Cerebellar cortex (tissue), 1 donor: ENCODE data around the gene ENC1.

Experiments
- DNase-seq: peaks from one replicate; pipeline ENCODE4 v3.0.0-alpha.2; 2015; ENCODE audit warnings: low spot score

The ENC1 gene

DNA sequence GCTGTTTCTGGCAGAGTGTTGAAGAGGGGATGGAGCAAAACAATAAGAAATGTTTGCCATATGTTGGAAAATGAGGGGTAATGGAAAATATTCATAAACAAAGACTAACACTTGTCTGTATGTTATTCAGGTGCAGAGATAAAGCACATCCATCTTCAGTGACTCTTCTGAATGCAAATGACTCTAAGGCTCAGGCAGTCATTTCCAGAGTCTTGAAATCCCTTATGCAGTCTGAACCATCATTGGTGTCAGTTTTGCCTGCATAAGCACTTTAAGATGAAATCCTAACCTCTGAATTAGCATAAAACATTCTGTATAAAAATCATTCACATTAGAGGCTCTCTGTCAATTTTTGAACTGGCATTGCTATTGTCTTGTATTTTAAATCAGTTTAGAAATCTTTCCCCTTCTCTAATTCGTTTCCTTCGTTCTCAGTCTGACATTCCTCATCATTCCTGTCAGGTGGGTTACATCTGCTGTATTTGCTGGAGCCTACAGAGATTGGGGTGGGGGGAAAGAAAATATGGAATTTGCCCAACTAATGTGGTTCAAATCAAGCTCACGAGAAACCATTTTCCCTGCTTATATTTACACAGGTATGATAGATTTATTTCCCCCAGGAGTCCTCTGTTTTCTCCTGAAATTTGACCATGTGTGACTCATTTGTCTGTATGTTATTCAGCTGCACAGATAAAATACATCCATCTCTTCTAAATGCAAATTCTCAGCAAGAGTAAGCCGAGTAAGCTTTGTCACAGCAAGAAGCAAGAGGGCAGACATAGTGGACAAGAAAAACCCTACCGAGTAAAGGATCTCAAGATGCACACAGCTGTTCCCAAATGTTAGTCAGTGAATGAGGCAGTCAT is 31.6 kb downstream of the ENC1 start:
- no peak for DNase-seq

DNA sequence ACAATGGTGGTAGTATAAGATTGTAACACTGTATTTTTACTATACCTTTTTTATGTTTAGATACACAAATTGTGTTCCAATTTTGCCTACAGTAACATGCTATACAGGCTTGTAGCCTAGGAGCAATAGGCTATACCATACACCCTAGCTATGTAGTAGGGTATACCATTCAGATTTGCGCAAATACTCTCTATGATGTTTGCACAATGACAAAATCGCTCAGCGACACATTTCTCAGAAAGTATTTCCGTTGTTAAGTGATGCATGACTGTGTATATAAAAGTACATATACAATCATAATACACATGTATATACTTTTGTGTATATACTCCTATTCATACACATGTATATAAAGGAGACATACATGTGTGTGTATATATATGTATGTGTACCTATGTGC is 34.8 kb downstream of the ENC1 start:
- no peak for DNase-seq

DNA sequence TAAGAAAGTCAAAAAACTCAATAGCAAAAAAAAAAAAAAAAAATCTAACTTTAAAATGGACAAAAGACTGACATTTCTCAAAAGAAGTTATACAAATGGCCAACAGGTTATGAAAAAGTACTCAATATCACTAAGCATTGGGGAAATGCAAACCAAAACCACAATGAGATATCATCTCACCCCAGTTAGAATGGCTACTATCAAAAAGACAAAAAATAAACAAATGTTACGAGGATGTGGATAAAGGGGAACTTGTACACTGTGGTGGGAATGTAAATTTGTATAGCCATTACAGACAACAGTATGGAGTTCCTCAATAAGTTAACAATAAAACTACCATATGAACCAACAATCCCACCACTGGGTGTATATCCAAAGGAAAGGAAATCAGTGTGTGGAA is 37.2 kb downstream of the ENC1 start:
- no peak for DNase-seq

DNA sequence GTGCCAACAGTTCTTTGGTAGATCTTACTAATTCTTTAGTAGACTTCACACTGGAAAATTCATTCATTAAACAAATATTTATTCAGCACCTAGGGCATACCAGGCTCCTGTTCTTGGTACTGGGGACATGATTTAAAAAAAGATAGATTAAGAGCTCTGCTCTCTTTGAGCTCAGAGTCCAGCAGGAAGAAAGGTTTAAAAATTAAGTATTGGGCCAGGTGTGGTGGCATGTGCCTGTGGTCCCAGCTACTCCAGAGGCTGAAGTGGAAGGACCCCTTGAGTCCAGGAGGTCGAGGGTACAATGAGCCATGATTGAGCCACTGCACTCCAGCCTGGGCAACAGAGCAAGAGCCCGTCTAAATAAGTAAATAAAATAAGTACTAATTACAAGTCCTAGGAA is 41.4 kb downstream of the ENC1 start:
- no peak for DNase-seq

DNA sequence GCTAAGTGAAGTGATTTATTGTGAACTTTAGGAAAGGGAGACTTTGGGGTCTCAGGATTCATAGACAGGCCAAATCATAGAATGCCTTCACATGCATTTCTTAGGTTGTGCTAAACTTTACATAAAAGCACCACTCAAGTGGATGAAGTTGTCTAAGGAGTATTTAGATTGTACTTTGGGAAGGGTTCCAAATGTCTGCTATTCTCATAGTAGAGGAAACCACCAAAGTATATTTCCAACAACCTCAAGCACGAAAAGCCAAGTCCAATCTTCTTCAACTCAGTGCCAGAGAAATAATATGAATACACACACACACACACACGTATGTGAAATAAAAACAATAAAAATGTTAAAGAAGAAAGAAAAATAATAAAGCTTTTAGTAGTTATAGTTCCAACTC is 41.8 kb downstream of the ENC1 start:
- DNase-seq, result no peak

DNA sequence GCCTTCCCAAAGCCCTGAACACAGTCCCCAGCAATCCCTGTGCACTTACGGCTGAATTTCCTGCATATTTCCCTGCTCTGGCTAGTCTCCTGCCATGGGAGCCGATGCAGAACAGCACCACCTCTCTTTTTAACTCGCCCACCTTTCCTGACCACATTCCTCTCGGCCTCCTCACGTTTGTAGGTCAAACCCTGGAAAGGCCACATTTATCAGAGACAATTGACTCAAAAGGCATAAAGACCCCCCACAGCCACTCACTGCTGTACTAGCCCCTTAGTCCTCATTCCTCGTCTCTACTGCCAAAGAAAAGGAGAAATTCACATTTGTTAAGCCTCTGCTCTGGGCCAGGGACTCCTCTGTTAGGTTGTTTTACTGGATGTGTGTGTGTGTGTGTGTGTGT is 43.6 kb downstream of the ENC1 start:
- DNase-seq, result no peak

DNA sequence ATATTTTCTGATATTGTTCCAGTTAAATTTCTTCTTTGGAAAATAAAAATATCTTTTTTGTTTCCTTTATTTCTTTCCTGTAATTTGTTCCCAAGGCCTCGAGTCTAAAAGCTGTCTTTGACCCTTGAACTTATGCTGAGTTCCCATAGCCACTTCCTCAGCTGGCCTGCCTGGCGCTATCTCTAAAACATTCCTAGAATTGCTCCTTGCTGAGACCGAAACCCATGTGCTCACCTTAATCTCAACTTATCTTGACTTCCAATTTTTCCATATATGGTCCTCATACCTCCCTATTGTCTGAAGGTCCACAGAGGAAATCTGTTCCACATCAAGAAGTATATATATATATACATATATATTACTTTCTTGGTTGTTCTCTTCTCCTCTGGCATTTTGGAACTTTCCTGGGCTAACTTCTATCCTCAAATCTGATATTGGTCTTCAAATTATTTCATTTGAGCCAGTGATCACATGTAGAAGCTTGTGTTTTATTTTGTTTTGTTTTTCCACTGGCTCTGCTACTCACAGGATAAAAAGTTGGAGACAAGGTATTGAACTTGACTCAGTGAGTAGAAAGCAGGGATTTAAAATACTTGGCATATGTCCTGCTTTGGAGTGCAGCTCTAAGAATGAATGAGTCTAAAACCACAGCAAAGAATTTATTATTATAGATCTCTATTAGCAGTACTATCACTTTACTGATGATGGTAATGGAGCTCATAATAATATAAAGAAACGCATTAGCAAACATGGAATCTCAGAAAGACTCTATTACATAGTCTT is 45.2 kb downstream of the ENC1 start:
- no peak for DNase-seq

DNA sequence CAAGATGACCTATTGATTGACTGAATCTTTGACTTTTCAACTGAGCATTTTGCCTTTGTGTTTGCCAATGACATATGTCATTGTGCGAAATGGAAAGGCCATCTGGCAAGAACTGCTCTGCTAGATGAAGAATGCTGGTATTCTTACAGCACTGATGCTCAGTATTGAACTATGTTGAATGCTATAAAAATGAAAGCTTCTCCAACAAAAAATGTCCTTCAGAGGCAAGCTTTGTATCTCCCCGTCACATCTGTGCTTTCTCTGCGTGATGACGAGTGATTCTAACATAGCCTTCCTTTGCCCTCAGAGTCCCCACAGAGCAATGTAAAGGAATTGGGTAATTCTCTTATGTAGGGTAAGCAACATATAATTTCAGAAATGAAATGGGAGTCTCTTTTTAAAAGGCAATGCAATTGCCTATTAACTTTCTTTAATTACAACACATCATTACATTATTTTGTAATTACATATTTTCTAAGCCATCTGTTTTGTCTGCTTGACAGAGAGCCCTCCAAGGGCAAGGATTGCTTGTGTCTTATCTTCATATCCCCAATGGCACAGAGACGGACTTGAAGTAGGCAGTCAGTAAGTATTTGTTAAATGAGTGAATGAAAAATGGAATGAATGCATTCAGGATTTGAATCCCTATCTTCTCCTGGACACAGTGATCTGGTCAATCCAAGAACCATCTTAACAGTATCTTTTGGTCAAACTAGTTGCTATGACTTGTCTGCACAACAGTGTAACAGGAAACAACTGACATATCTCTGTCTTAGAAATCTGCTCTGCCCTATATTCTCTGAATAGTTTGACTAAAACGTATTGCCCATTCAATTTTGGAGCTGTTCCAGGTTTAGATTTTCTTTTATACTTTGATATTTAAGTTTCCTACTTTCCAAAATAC is 46.1 kb downstream of the ENC1 start:
- no peak for DNase-seq

DNA sequence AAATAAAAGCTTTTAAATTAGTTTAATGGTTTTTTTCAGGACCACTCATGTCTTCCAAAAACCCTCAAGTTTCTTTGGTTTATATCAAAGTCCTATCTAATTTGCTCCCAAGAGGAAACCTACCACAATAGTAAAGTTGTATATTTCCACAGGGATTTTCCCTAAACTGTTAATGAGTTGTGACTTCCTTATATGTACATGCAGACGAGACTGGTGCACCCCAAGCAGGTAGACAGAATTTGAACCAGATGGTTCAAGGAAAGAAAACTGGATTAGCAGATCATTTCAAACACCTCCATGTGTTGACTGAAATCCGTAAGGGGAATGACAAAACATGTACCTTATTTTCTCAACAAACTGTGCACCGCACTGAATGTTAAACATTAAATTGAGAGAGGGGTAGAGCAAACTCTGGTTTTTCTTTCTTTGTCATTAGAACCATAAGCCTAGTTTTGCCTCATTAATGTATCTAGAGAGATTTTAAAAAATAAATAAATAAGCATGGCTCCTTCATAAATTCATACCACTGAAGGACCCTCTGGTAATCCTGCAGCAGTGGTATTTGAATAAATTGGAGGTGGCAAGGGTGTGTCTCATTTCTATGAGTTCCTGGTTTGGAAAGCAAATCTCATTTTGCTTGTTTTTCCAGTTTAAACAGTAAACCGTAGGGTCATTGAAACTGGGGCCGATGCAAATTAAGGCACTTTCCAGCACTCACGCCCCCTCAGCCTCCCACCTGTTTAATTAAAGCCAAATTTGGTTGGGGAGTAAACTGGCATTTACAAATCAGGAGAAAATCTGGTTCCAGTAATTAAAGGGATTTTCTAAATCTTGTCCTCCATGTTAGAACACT is 51.1 kb downstream of the ENC1 start:
- no peak for DNase-seq

DNA sequence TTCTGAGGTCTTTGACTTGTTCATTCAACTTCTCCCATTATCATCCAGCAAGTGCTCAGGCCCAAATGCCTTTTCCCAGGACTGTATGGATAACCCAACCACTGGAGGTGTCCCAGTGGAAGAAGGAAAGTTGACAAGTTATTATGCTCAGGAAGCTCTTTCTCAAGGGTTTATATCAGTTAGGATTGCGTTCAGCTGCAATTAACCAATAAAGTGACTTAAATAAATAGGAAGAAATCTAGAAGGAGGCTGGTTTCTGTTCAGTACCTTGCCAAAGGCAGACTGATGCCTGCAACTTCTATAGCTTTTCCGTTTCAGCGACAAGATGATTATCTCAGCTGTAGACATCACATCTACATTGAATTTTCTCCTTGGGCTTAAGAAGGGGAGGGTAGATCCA is 52.1 kb downstream of the ENC1 start:
- no peak for DNase-seq

DNA sequence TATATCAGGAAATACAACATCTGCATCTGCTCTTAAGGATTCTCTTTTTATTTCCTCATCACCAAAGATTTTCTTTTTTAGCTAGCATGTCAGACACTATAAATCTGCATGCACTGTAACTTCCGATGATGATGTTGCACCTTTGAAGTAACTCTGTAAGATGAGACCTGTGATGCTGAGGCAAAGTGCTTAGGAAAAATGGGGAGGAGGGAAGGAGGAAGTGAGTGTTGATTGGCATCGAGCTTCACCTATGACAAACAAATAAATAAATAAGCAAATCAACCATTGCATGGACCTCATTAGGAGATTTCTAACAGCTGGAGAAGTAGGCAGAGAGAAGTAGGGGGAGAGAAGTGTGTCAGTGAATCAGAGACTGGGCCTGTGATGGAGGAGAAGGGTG is 52.6 kb downstream of the ENC1 start:
- no peak for DNase-seq

DNA sequence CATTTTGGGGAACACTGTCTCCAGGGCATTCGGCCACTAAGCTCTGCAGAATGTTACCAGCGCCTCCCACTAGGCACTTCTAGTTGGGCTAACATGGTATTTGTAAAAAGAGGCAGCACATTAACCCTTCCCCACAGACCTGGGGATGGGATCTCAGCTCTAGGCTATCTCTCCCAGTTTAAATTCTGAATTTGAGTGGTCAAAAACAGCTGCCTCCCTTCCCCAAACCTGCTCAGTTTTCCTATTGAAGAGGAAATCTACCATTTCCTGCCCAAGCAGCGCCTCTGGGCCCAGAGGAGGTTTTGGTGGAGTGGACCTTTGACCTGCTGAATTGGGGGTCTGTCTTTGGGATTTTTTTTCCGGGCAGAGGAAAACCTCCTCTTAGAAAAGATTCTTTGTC is 53.2 kb downstream of the ENC1 start:
- no peak for DNase-seq

DNA sequence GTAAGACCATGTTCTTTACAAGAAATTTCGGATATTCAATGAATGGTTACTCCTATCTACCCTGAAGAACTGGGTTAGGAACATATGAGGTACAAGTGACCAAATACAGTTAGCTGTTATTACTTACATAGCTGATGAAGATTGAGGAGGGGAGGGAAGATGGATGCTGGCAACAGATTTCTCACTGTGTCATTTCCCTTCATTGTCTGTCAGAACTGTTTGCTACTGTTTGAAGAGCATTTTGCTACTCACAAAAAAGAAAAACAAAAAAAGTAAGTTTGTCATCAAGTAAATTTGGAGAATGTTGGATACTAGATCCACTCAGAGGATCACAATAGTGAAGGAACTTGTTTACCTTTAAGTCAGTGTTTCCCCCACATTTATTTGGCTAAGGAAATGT is 53.7 kb downstream of the ENC1 start:
- DNase-seq, result no peak

DNA sequence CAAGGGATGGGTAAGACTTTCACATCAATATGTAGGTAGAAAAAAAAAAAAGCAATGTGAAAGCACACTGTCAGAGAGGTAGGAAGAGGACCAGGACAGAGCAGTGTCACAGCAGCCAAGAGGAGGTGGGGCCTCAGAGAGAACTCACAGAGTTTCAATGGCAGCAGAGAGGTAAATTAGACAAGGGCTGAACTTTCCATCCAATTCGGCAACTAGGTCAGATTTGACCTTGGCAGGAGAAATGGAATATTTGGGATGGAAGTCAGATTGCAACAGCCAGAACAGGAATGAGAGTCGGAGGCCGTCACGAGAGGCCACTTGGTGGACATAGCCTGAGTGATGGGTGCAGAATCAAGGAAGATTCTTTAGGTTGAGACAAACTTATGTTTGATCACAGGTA is 57.7 kb downstream of the ENC1 start:
- DNase-seq, result no peak

DNA sequence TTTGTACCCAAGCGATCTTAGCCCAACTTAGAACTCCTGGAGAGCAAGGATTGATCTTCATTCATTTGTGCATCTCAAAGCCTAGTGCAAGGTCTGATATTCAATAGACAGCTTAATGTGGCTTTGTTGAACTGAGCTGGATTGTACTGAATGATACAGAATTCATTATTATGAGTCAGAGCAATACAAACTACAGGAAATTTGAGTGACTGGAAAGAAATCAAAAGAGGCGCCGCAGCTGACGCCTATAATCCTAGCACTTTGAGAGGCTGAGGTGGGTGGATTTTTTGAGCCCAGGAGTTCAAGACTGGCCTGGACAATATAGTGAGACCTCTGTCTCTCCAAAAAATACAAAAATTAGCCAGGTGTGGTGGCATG is 58.6 kb downstream of the ENC1 start:
- DNase-seq, result no peak

DNA sequence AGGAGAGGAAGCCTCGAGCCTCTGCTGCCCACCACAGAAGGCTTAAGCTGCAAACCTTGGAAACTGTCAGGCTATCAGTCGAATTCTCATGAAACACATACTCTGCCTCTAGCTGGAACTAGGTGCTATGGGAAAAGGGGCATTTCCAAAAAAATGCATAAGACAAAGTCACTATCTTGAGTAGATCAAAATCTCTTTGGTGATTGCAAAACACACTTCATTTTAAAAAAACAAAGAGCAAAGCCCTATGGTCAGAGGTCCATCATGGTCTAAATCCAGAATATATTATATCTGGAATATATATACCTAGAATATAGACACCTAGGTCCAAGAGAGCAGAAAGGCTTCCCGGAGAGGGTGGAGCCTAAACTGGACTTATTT is 59.8 kb downstream of the ENC1 start:
- no peak for DNase-seq

DNA sequence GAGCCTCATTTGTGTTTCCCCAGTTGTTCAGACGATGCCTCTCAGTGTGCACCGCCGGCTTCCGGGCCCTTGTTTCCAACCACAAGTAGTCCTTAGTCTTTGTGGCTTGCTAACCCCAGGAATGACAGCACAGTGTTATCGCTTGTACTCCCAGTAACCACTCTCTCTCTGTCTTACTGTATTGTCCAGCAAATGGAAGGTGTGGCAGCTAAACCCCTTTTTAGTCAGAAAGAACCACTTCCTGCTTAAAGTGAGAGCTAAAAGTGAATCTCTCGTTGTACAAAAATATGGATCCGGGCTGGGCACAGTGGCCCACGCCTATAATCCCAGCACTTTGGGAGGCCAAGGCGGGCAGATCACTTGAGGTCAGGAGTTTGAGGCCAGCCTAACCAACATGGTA is 61.3 kb downstream of the ENC1 start:
- DNase-seq, result no peak

DNA sequence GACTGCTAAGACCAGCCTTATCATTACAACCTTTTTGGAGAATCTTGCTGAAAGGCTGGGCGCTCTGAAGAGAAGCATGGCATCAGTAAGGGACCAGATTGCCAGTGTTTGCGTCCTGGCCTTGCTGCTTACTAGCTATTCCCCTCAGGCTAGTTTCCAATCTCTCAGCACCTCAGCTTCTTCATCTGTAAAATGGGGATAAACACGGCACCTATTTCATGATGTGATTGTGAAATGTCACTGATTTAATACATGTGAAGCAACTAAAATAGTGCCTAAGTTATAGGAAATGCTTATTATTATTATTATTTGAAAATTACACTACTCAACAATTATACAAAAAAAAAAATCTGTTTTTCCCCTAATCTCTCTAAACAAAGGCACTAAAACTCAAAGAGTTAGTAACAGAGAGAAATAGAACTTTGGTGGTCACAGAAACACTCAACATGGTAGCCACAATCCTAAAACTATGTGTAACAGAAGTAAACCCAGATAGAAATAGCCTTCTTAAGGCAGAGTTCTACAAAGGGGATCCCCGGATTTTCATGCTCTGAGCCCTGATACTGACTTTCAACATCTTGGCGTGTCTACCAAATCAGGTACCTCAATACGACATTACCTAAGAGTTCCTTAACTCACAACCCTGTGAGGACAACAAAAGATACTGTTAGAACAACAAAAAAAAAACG is 62.0 kb downstream of the ENC1 start:
- no peak for DNase-seq
